ENCODE data around the gene RABL6.
A peak's percentile ranks its signal among the peaks of the same experiment; 100 is the strongest.
"Not testable (repeated sequence)": the region's sequence is repeated elsewhere in the genome, so short reads cannot be mapped to it uniquely, and the experiment has no call there.

RABL6 gene

GRCh38 chr9:136860529-136860928 is 52.8 kb downstream of the RABL6 start:
- Histone ChIP-seq H3K4me1 (ENCODE audit: control insufficient read depth in 2 of 2, insufficient read depth in 2 of 2, low read length in 2 of 2) (peaks cover 55 to 61% of the 10 kb centered on the region in 2 donors), H3K4me3 (ENCODE audit: low read length in 2 of 2) (no peak overlapping the region), H3K36me3 (ENCODE audit: control insufficient read depth in 2 of 2, insufficient read depth in 2 of 2, low read length in 2 of 2) (peaks cover 30 to 34% of the 10 kb centered on the region in 2 donors), H3K9ac (ENCODE audit: low read depth in 1 of 2, low read length in 2 of 2) (peak overlapping the region; percentile 47 to 80), H3K27ac (ENCODE audit: low read depth in 2 of 2, low read length in 2 of 2) (peak overlapping the region; percentile 95 to 96), H3K9me3 (ENCODE audit: control insufficient read depth in 2 of 2, low read length in 2 of 2) (no peaks in the 10 kb centered on the region), H3K27me3 (ENCODE audit: control insufficient read depth in 2 of 2, insufficient read depth in 2 of 2, low read length in 2 of 2) (no peaks in the 10 kb centered on the region)

- Histone ChIP-seq H3K36me3 (ENCODE audit: control insufficient read depth in 2 of 2, insufficient read depth in 2 of 2, low read length in 2 of 2) (peaks cover 30 to 34% of the 10 kb centered on the region in 2 donors), H3K9me3 (ENCODE audit: control insufficient read depth in 2 of 2, low read length in 2 of 2) (no peaks in the 10 kb centered on the region), H3K9ac (ENCODE audit: low read depth in 1 of 2, low read length in 2 of 2) (peak overlapping the region; percentile 47 to 80), H3K4me1 (ENCODE audit: control insufficient read depth in 2 of 2, insufficient read depth in 2 of 2, low read length in 2 of 2) (peaks cover 55 to 61% of the 10 kb centered on the region in 2 donors), H3K4me3 (ENCODE audit: low read length in 2 of 2) (no peak overlapping the region), H3K27ac (ENCODE audit: low read depth in 2 of 2, low read length in 2 of 2) (peak overlapping the region; percentile 95 to 96), H3K27me3 (ENCODE audit: control insufficient read depth in 2 of 2, insufficient read depth in 2 of 2, low read length in 2 of 2) (no peaks in the 10 kb centered on the region)
Measured at GRCh38 chr9:136860933-136861873, 53.5 kb downstream of the RABL6 start.

GRCh38 chr9:136861874-136862457 is 54.2 kb downstream of the RABL6 start:
- H3K4me1 ChIP-seq (ENCODE audit: control insufficient read depth in 2 of 2, insufficient read depth in 2 of 2, low read length in 2 of 2), result peaks cover 51 to 57% of the 10 kb centered on the region in 2 donors
- H3K9ac ChIP-seq (ENCODE audit: low read depth in 1 of 2, low read length in 2 of 2), result no peak overlapping the region
- no peak overlapping the region for H3K4me3 ChIP-seq (ENCODE audit: low read length in 2 of 2)
- H3K27me3 ChIP-seq (ENCODE audit: control insufficient read depth in 2 of 2, insufficient read depth in 2 of 2, low read length in 2 of 2), result no peaks in the 10 kb centered on the region
- no peak overlapping the region for H3K27ac ChIP-seq (ENCODE audit: low read depth in 2 of 2, low read length in 2 of 2)
- H3K36me3 ChIP-seq (ENCODE audit: control insufficient read depth in 2 of 2, insufficient read depth in 2 of 2, low read length in 2 of 2), result peaks cover 30 to 34% of the 10 kb centered on the region in 2 donors
- H3K9me3 ChIP-seq (ENCODE audit: control insufficient read depth in 2 of 2, low read length in 2 of 2), result no peaks in the 10 kb centered on the region

- H3K36me3 ChIP-seq (ENCODE audit: control insufficient read depth in 2 of 2, insufficient read depth in 2 of 2, low read length in 2 of 2), result peaks cover 30 to 34% of the 10 kb centered on the region in 2 donors
- no peaks in the 10 kb centered on the region for H3K27me3 ChIP-seq (ENCODE audit: control insufficient read depth in 2 of 2, insufficient read depth in 2 of 2, low read length in 2 of 2)
- H3K9ac ChIP-seq (ENCODE audit: low read depth in 1 of 2, low read length in 2 of 2), result no peak overlapping the region
- no peak overlapping the region for H3K4me3 ChIP-seq (ENCODE audit: low read length in 2 of 2)
- no peak overlapping the region for H3K27ac ChIP-seq (ENCODE audit: low read depth in 2 of 2, low read length in 2 of 2)
- peaks cover 42 to 48% of the 10 kb centered on the region in 2 donors for H3K4me1 ChIP-seq (ENCODE audit: control insufficient read depth in 2 of 2, insufficient read depth in 2 of 2, low read length in 2 of 2)
- no peaks in the 10 kb centered on the region for H3K9me3 ChIP-seq (ENCODE audit: control insufficient read depth in 2 of 2, low read length in 2 of 2)
Measured at GRCh38 chr9:136862849-136863622, 55.3 kb downstream of the RABL6 start.

GRCh38 chr9:136863623-136864273 is 56.0 kb downstream of the RABL6 start:
- Histone ChIP-seq H3K4me1 (ENCODE audit: control insufficient read depth in 2 of 2, insufficient read depth in 2 of 2, low read length in 2 of 2) (peaks cover 35 to 40% of the 10 kb centered on the region in 2 donors), H3K27me3 (ENCODE audit: control insufficient read depth in 2 of 2, insufficient read depth in 2 of 2, low read length in 2 of 2) (no peaks in the 10 kb centered on the region), H3K36me3 (ENCODE audit: control insufficient read depth in 2 of 2, insufficient read depth in 2 of 2, low read length in 2 of 2) (peaks cover 30 to 34% of the 10 kb centered on the region in 2 donors), H3K9me3 (ENCODE audit: control insufficient read depth in 2 of 2, low read length in 2 of 2) (no peaks in the 10 kb centered on the region), H3K27ac (ENCODE audit: low read depth in 2 of 2, low read length in 2 of 2) (no peak overlapping the region), H3K4me3 (ENCODE audit: low read length in 2 of 2) (no peak overlapping the region), H3K9ac (ENCODE audit: low read depth in 1 of 2, low read length in 2 of 2) (no peak overlapping the region)

- peak overlapping the region; percentile 58 to 71 for H3K9ac ChIP-seq (ENCODE audit: low read depth in 1 of 2, low read length in 2 of 2)
- no peaks in the 10 kb centered on the region for H3K27me3 ChIP-seq (ENCODE audit: control insufficient read depth in 2 of 2, insufficient read depth in 2 of 2, low read length in 2 of 2)
- peaks cover 22 to 26% of the 10 kb centered on the region in 2 donors for H3K4me1 ChIP-seq (ENCODE audit: control insufficient read depth in 2 of 2, insufficient read depth in 2 of 2, low read length in 2 of 2)
- H3K27ac ChIP-seq (ENCODE audit: low read depth in 2 of 2, low read length in 2 of 2), result peak overlapping the region; percentile 92 to 93
- peak overlapping the region; percentile 77 to 86 for H3K4me3 ChIP-seq (ENCODE audit: low read length in 2 of 2)
- H3K9me3 ChIP-seq (ENCODE audit: control insufficient read depth in 2 of 2, low read length in 2 of 2), result no peaks in the 10 kb centered on the region
- H3K36me3 ChIP-seq (ENCODE audit: control insufficient read depth in 2 of 2, insufficient read depth in 2 of 2, low read length in 2 of 2), result peaks cover 30 to 34% of the 10 kb centered on the region in 2 donors
Measured at GRCh38 chr9:136865041-136865767, 57.5 kb downstream of the RABL6 start.

GRCh38 chr9:136865768-136866103 is 58.0 kb downstream of the RABL6 start:
- Histone ChIP-seq H3K27me3 (ENCODE audit: control insufficient read depth in 2 of 2, insufficient read depth in 2 of 2, low read length in 2 of 2) (no peaks in the 10 kb centered on the region), H3K4me1 (ENCODE audit: control insufficient read depth in 2 of 2, insufficient read depth in 2 of 2, low read length in 2 of 2) (peaks cover 17 to 21% of the 10 kb centered on the region in 2 donors), H3K9ac (ENCODE audit: low read depth in 1 of 2, low read length in 2 of 2) (peak overlapping the region; percentile 58 to 86), H3K4me3 (ENCODE audit: low read length in 2 of 2) (peak overlapping the region; percentile 77 to 86), H3K9me3 (ENCODE audit: control insufficient read depth in 2 of 2, low read length in 2 of 2) (no peaks in the 10 kb centered on the region), H3K27ac (ENCODE audit: low read depth in 2 of 2, low read length in 2 of 2) (peak overlapping the region; percentile 92 to 93), H3K36me3 (ENCODE audit: control insufficient read depth in 2 of 2, insufficient read depth in 2 of 2, low read length in 2 of 2) (peaks cover 28 to 31% of the 10 kb centered on the region in 2 donors)

GRCh38 chr9:136866898-136867421 is 59.2 kb downstream of the RABL6 start:
- not testable (repeated sequence) for H3K27me3 ChIP-seq (ENCODE audit: control insufficient read depth in 2 of 2, insufficient read depth in 2 of 2, low read length in 2 of 2); H3K9me3 ChIP-seq (ENCODE audit: control insufficient read depth in 2 of 2, low read length in 2 of 2); H3K27ac ChIP-seq (ENCODE audit: low read depth in 2 of 2, low read length in 2 of 2)
- Histone ChIP-seq H3K4me3 (ENCODE audit: low read length in 2 of 2) (peak overlapping the region; percentile 47 to 63), H3K9ac (ENCODE audit: low read depth in 1 of 2, low read length in 2 of 2) (peak overlapping the region; percentile 32 to 86), H3K36me3 (ENCODE audit: control insufficient read depth in 2 of 2, insufficient read depth in 2 of 2, low read length in 2 of 2) (peaks cover 17 to 21% of the 10 kb centered on the region in 2 donors), H3K4me1 (ENCODE audit: control insufficient read depth in 2 of 2, insufficient read depth in 2 of 2, low read length in 2 of 2) (peaks cover 9 to 11% of the 10 kb centered on the region in 2 donors)

GRCh38 chr9:136867480-136867879 is 59.7 kb downstream of the RABL6 start:
- no peak overlapping the region for H3K4me3 ChIP-seq (ENCODE audit: low read length in 2 of 2)
- peaks cover 8 to 10% of the 10 kb centered on the region in 2 donors for H3K4me1 ChIP-seq (ENCODE audit: control insufficient read depth in 2 of 2, insufficient read depth in 2 of 2, low read length in 2 of 2)

More at GRCh38 chr9:136867480-136867879, 59.7 kb downstream of the RABL6 start:
- no peaks in the 10 kb centered on the region for H3K9me3 ChIP-seq (ENCODE audit: control insufficient read depth in 2 of 2, low read length in 2 of 2)
- no peak overlapping the region for H3K27ac ChIP-seq (ENCODE audit: low read depth in 2 of 2, low read length in 2 of 2)
- H3K36me3 ChIP-seq (ENCODE audit: control insufficient read depth in 2 of 2, insufficient read depth in 2 of 2, low read length in 2 of 2), result peaks cover 12 to 16% of the 10 kb centered on the region in 2 donors
- no peaks in the 10 kb centered on the region for H3K27me3 ChIP-seq (ENCODE audit: control insufficient read depth in 2 of 2, insufficient read depth in 2 of 2, low read length in 2 of 2)
- H3K9ac ChIP-seq (ENCODE audit: low read depth in 1 of 2, low read length in 2 of 2), result no peak overlapping the region
